Neural cell (in vitro differentiated cells): Measurements from ENCODE around the gene CYB561A3. TPM values are rescaled to one million over a fixed set of nuclear protein-coding genes. Genes with fewer than 3 reads are reported as not detected.

Experiments
- H2AFZ ChIP-seq: fragments of 200-600, 300-800 bp; sonication (generic), shearing (Covaris generic); 2 replicates; pipeline ENCODE4 v1.6.0; 2014; ENCODE audit warnings: low read depth, mild to moderate bottlenecking, antibody characterized with exemption, low read length, moderate library complexity
- H3F3A ChIP-seq: fragments of 200-600 bp; shearing (Covaris generic); 2 replicates; pipeline ENCODE4 v1.6.1; 2016; ENCODE audit warnings: mild to moderate bottlenecking, moderate library complexity, mixed read lengths, antibody characterized with exemption, low read length; ENCODE audit not compliant: insufficient read depth, poor library complexity, severe bottlenecking
- H3K27ac ChIP-seq: fragments of 200-600, 300-800 bp; sonication (generic), shearing (Covaris generic); 2 replicates; pipeline ENCODE4 v1.5.1; 2014; ENCODE audit warnings: mild to moderate bottlenecking, low read length, moderate library complexity
- H3K27me3 ChIP-seq: fragments of 300-800, 200-600 bp; sonication (generic), shearing (Covaris generic); 2 replicates; pipeline ENCODE4 v1.6.0; 2014; ENCODE audit warnings: mild to moderate bottlenecking, low read depth, low read length, moderate library complexity; ENCODE audit not compliant: insufficient read depth
- H3K36me3 ChIP-seq: fragments of 300-800, 200-600 bp; sonication (generic), shearing (Covaris generic); 2 replicates; pipeline ENCODE4 v1.5.1; 2014; ENCODE audit warnings: mild to moderate bottlenecking, antibody characterized with exemption, low read length, moderate library complexity; ENCODE audit not compliant: insufficient read depth
- H3K4me2 ChIP-seq: fragments of 300-800, 200-600 bp; sonication (generic), shearing (Covaris generic); 2 replicates; pipeline ENCODE4 v1.6.0; 2014; ENCODE audit warnings: mild to moderate bottlenecking, low read length
- H3K4me3 ChIP-seq: fragments of 300-800, 200-600 bp; sonication (generic), shearing (Covaris generic); 2 replicates; pipeline ENCODE4 v1.5.1; 2014; ENCODE audit warnings: mild to moderate bottlenecking, low read length, moderate library complexity
- H3K79me2 ChIP-seq: fragments of 200-600 bp; shearing (Covaris generic); replicated peaks from 2 replicates; pipeline ENCODE4 v1.6.0; 2014; ENCODE audit warnings: mild to moderate bottlenecking, low read length, moderate library complexity; ENCODE audit not compliant: insufficient read depth
- H3K9ac ChIP-seq: fragments of 300-800, 200-600 bp; sonication (generic), shearing (Covaris generic); 2 replicates; pipeline ENCODE4 v1.6.1; 2016; ENCODE audit warnings: mild to moderate bottlenecking, low read length, mixed read lengths
- H3K9me2 ChIP-seq: fragments of 200-600 bp; shearing (Covaris generic); 2 replicates; pipeline ENCODE4 v1.6.1; 2016; ENCODE audit warnings: mild to moderate bottlenecking, low read length, mixed read lengths; ENCODE audit not compliant: insufficient read depth
- H3K9me3 ChIP-seq: fragments of 200-600, 300-800 bp; sonication (generic), shearing (Covaris generic); 2 replicates; pipeline ENCODE4 v1.6.1; 2016; ENCODE audit warnings: mild to moderate bottlenecking, mixed run types, low read length, moderate library complexity, mixed read lengths
- H4K20me1 ChIP-seq: fragments of 200-600 bp; shearing (Covaris generic); 2 replicates; pipeline ENCODE4 v1.6.1; 2016; ENCODE audit warnings: mild to moderate bottlenecking, mixed run types; ENCODE audit not compliant: insufficient read depth
- CTCF ChIP-seq: fragments of 450-650 bp; IDR thresholded peaks from 2 replicates; pipeline ENCODE4 v1.5.1; 2014; ENCODE audit warnings: antibody characterized with exemption, mild to moderate bottlenecking, moderate library complexity; ENCODE audit not compliant: poor library complexity, severe bottlenecking
- EP300 ChIP-seq: fragments of 450-650 bp; conservative IDR thresholded peaks from 2 replicates; pipeline ENCODE4 v1.6.1; 2014; ENCODE audit warnings: antibody characterized with exemption, mild to moderate bottlenecking, moderate library complexity; ENCODE audit not compliant: poor library complexity, severe bottlenecking
- EZH2 ChIP-seq: fragments of 200-600, 300-800 bp; shearing (Covaris generic), sonication (generic); IDR thresholded peaks from 2 replicates; pipeline ENCODE4 v1.6.1; 2014; ENCODE audit warnings: antibody characterized with exemption, low read length, borderline replicate concordance, mild to moderate bottlenecking; ENCODE audit not compliant: insufficient read depth, poor library complexity, severe bottlenecking
- MXI1 ChIP-seq: fragments of 450-650 bp; conservative IDR thresholded peaks from 2 replicates; pipeline ENCODE4 v1.6.1; 2014; ENCODE audit warnings: antibody characterized with exemption, mild to moderate bottlenecking; ENCODE audit not compliant: poor library complexity, severe bottlenecking
- POLR2AphosphoS5 ChIP-seq: IDR thresholded peaks from 2 replicates; pipeline ENCODE4 v1.6.1; 2012
- RAD21 ChIP-seq: fragments of 450-650 bp; conservative IDR thresholded peaks from 2 replicates; pipeline ENCODE4 v1.6.1; 2014; ENCODE audit warnings: antibody characterized with exemption, mild to moderate bottlenecking, moderate library complexity
- REST ChIP-seq: IDR thresholded peaks from 2 replicates; pipeline ENCODE4 v1.6.1; 2012; ENCODE audit warnings: borderline replicate concordance
- SMC3 ChIP-seq: fragments of 450-650 bp; conservative IDR thresholded peaks from 2 replicates; pipeline ENCODE4 v1.6.1; 2014; ENCODE audit warnings: antibody characterized with exemption, mild to moderate bottlenecking, moderate library complexity; ENCODE audit not compliant: poor library complexity
- TAF1 ChIP-seq: IDR thresholded peaks from 2 replicates; pipeline ENCODE4 v1.6.1; 2012; ENCODE audit warnings: low read depth
- polyA plus RNA-seq: library from polyadenylated mRNA; depleted of rRNA; stranded (reverse); fragments of >200 nt; gene quantifications from 2 replicates; pipeline ENCODE4 v1.2.3, GENCODE V29; 2014

CYB561A3 gene
- polyA plus RNA-seq, 1 donor from 2014 or later, result 36.3 TPM

GRCh38 chr11:61356706-61357105 lies 5.0 kb downstream of the CYB561A3 start (continued):
- TF ChIP-seq REST, result no peak

GRCh38 chr11:61354208-61354607 lies 7.5 kb downstream of the CYB561A3 start:
- Histone ChIP-seq H3K9me3 (no peaks in the 10 kb centered on the region), H3K4me2 (no peak overlapping the region), H3K9me2 (no peaks in the 10 kb centered on the region), H2AFZ (no peak overlapping the region), H3K9ac (no peak overlapping the region), H3K36me3 (no peaks in the 10 kb centered on the region), H3K27ac (no peak overlapping the region), H3K4me3 (no peak overlapping the region), H3K79me2 (no peaks in the 10 kb centered on the region), H3K27me3 (no peaks in the 10 kb centered on the region), H3F3A (no peaks in the 10 kb centered on the region), H4K20me1 (no peaks in the 10 kb centered on the region)
- TF ChIP-seq TAF1, result no peak
- no peak for TF ChIP-seq SMC3
- no peak for TF ChIP-seq EP300
- no peak for TF ChIP-seq REST
- TF ChIP-seq EZH2, result no peak
- TF ChIP-seq RAD21, result no peak
- no peak for TF ChIP-seq MXI1
- TF ChIP-seq CTCF, result no peak
- TF ChIP-seq POLR2AphosphoS5, result no peak
